SK-N-SH (cell line): ENCODE measurements around the gene APBA2.

Experiments used
- GATA2 ChIP-seq: sonication (generic); formaldehyde crosslinking; IDR thresholded peaks from 2 replicates; pipeline ENCODE4 v1.5.0; 2020; ENCODE audit warnings: mild to moderate bottlenecking, missing genetic modification reagents
- NRF1 ChIP-seq: IDR thresholded peaks from 2 replicates; pipeline ENCODE4 v1.6.1; 2012; ENCODE audit warnings: low read depth, mild to moderate bottlenecking, low read length
- TF ChIP-seq, protein P1 (sequence below): fragments of 200-600 bp; sonication (generic); IDR thresholded peaks from 2 replicates; pipeline ENCODE4 v1.6.1; 2017; ENCODE audit warnings: antibody characterized with exemption, mild to moderate bottlenecking, moderate library complexity
- TF ChIP-seq, protein P2 (sequence below): fragments of 150-350 bp; IDR thresholded peaks from 2 replicates; pipeline ENCODE4 v1.6.1; 2017; ENCODE audit warnings: antibody characterized with exemption, low read length, low read depth, borderline replicate concordance

DNA sequence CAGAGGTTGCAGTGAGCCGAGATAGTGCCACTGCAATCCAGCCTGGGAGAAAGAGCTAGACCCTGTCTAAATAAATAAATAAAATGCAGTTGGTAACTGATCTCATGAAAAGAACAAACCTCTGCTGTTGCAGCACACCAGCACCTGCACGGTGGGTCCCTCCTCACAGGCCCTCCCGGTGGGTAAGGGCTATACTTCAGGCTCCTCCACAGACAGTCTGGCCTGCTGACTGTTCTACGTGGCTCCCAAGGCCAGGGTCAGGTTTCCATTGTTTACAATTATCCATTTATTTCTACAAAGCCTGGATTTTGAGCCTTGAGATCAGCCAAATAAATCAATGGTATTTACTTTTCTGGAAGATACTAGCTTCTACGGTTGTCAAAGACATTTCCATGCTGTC is 5.1 kb upstream of the APBA2 start:
- TF ChIP-seq GATA2 (CRISPR knock-in tag) (no peak), NRF1 (no peak)
- TF ChIP-seq, protein P1, sequence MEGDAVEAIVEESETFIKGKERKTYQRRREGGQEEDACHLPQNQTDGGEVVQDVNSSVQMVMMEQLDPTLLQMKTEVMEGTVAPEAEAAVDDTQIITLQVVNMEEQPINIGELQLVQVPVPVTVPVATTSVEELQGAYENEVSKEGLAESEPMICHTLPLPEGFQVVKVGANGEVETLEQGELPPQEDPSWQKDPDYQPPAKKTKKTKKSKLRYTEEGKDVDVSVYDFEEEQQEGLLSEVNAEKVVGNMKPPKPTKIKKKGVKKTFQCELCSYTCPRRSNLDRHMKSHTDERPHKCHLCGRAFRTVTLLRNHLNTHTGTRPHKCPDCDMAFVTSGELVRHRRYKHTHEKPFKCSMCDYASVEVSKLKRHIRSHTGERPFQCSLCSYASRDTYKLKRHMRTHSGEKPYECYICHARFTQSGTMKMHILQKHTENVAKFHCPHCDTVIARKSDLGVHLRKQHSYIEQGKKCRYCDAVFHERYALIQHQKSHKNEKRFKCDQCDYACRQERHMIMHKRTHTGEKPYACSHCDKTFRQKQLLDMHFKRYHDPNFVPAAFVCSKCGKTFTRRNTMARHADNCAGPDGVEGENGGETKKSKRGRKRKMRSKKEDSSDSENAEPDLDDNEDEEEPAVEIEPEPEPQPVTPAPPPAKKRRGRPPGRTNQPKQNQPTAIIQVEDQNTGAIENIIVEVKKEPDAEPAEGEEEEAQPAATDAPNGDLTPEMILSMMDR: no peak
- TF ChIP-seq, protein P2, sequence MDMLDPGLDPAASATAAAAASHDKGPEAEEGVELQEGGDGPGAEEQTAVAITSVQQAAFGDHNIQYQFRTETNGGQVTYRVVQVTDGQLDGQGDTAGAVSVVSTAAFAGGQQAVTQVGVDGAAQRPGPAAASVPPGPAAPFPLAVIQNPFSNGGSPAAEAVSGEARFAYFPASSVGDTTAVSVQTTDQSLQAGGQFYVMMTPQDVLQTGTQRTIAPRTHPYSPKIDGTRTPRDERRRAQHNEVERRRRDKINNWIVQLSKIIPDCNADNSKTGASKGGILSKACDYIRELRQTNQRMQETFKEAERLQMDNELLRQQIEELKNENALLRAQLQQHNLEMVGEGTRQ: no peak
